Activated T-helper 17 cell treated with anti-CD3 and anti-CD28 coated beads, Interleukin-2, amount 50 U/mL, for 72 hours (primary cell): ENCODE data around the gene QRFP. TPM values are rescaled to one million over a fixed set of nuclear protein-coding genes. Genes with fewer than 3 reads are reported as not detected.

Experiments used
- ATAC-seq: fragments of 150-1000 bp; cut with Tn5 transposase; replicated peaks from 2 replicates; pipeline ENCODE4 v1.10.0; 2021; ENCODE audit warnings: mild to moderate bottlenecking, moderate library complexity
- H3K27ac Mint-ChIP-seq: one replicate; pipeline ENCODE4 v1.8.0; 2022; ENCODE audit warnings: mixed read lengths
- H3K27me3 Mint-ChIP-seq: one replicate; pipeline ENCODE4 v1.8.0; 2022; ENCODE audit warnings: mixed read lengths
- H3K36me3 Mint-ChIP-seq: one replicate; pipeline ENCODE4 v1.8.0; 2022; ENCODE audit warnings: low read depth, mild to moderate bottlenecking, mixed read lengths
- H3K4me1 Mint-ChIP-seq: one replicate; pipeline ENCODE4 v1.8.0; 2022; ENCODE audit warnings: mixed read lengths
- H3K4me3 Mint-ChIP-seq: one replicate; pipeline ENCODE4 v1.8.0; 2022; ENCODE audit warnings: mild to moderate bottlenecking, mixed read lengths
- H3K9me3 Mint-ChIP-seq: one replicate; pipeline ENCODE4 v1.8.0; 2022; ENCODE audit warnings: mixed read lengths
- total RNA-seq, 2 donors: library from RNA; stranded (reverse); gene quantifications; one replicate each; pipeline ENCODE4 v1.2.3, GENCODE V29; 2022

The QRFP gene
- total RNA-seq, 2 donors from 2014 or later = not detected

DNA sequence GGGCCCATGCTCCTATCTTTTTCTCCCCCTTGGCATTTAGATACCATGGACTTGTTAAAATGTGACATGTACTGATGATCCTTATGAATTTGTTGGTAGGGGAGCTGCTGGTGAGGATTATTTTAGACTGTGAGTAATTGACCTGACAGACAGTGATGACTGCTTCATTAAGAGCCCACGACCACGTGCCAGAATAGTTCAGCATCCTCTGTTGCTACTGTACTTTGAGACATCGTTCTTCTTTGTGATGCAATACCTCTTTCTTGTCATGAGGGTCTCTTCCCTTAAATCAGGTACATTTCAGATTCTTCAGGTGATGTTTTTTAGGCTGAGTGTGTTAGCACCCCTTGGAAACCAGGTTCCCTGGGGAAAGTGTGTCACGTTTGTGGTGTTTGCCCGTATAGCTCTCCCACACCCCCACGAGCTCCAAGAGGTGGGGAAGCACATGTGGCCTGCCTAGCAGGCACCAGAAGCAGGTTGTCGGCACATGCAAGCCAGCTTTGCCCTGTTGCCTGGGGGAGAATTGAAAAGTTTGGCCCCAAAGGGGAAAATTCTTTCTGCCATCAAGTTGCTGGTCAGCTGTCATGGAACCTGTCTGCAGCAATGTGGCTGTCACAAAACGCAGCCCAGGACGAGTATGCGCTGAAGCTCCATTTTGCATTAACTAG is 25.1 kb downstream of the QRFP start:
- Mint-ChIP-seq H3K9me3 (no peaks in the 10 kb centered on the region), H3K27me3 (no peaks in the 10 kb centered on the region), H3K4me1 (no peaks in the 10 kb centered on the region), H3K4me3 (no peak overlapping the region), H3K27ac (no peak overlapping the region), H3K36me3 (peaks cover 51% of the 10 kb centered on the region)
- no peak for ATAC-seq

DNA sequence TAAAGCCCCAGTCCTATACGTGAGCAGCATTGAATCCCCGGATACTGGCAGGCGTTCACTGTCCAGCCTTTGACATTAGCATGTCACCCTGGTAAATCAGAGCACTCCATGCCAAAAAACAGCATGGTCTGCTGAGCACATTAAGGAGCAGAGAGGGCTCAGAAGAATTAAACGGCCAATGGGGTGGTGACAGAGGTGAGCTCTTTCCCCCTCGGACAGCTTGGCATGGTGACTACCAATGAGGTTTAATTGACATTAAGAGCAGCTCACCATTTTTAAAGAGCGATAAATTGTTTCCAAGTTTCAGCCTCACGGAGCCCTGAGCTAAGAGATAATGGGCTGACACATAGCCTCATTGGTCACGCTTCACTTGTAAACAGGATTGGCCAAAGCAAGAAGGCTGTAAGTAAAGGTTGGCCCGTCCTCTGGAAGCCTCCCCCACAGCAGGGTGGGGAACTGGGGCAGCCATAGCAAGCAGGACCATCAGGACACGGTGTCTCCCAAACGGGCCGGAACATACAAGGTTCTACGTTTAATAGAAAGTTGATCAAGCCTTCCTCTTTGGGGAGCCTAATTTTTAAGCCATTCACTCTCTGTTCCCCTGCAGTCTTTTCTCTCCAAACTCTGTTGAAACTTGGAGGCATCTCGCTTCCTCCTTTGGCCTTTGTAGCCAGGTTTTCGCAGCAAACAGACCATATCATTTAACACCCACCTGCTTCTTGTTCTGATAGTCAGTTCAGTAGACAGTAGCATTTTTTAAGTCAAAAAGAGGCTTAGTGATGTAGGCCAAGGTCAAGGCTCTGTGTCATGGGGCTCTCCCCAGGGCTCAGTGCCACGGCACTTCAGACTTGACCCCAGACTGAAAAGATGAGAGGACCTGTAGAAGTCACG is 25.9 kb downstream of the QRFP start:
- no peaks in the 10 kb centered on the region for H3K27me3 Mint-ChIP-seq
- no peak for ATAC-seq
- no peak overlapping the region for H3K4me3 Mint-ChIP-seq
- H3K27ac Mint-ChIP-seq = no peak overlapping the region
- H3K9me3 Mint-ChIP-seq = no peaks in the 10 kb centered on the region
- no peaks in the 10 kb centered on the region for H3K4me1 Mint-ChIP-seq
- peaks cover 46% of the 10 kb centered on the region for H3K36me3 Mint-ChIP-seq

DNA sequence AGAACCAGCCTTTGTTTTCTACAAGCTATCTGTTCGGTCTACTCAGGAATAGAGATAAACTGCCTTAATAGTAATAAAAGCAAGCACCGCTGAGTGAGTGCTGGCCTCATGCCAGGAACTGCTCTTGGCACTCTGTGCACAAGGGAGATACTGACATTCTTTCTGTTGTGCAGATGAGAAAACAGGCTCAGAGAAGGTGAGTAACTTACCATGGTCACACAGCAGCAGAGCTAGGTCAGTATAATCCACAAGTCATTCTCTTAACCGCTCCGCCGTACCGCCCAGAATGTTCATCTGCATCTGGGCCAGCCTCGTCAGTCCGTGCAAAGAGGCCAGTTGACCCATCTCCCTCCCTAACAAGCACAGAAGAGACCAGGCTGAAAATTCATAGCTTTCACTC is 27.4 kb downstream of the QRFP start:
- Mint-ChIP-seq H3K27ac (no peak overlapping the region), H3K36me3 (peaks cover 31% of the 10 kb centered on the region), H3K27me3 (no peaks in the 10 kb centered on the region), H3K4me3 (no peak overlapping the region), H3K9me3 (no peaks in the 10 kb centered on the region), H3K4me1 (no peaks in the 10 kb centered on the region)
- no peak for ATAC-seq

DNA sequence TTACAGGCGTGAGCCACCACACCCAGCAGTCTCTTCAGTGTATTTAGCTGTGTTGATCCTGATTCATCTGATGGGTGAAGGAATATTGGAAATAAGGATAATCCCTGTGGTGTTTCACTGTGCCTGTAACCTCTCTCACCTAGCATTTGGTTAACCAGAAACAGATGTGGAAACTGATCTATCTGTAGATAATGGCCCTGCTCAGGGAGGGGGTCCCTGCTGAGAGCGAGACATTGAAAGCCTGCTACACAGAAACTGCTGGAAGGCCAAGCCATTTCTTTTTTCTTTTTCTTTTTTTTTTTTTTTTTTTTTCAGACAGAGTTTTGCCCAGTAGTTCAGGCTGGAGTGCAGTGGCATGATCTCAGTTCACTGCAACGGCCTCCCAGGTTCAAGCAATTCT is 28.4 kb downstream of the QRFP start:
- Mint-ChIP-seq H3K36me3 (peaks cover 21% of the 10 kb centered on the region), H3K4me3 (no peak overlapping the region), H3K27ac (no peak overlapping the region), H3K9me3 (no peaks in the 10 kb centered on the region), H3K4me1 (no peaks in the 10 kb centered on the region), H3K27me3 (no peaks in the 10 kb centered on the region)
- no peak for ATAC-seq

DNA sequence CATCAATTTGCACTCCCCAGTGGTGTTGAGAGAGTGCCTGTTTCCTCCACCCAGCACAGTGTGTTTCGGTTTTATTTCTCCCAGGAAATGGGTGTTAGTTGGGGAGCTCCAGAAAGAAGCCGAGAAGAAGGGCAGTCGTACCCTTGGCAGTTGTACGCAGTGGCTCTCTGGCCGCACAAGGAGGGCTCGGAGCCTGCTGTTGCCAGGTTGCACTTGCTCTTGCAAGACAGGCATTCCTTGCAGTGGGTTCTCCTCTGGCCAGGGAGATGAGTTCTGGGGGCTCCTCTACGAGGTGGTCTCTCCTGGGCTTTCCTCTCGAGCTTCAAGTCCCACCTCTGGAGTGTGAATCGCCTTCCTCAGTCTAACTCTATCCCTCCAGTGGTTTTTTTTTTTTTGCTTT is 29.1 kb downstream of the QRFP start:
- no peaks in the 10 kb centered on the region for H3K27me3 Mint-ChIP-seq
- no peak for ATAC-seq
- no peak overlapping the region for H3K4me3 Mint-ChIP-seq
- peaks cover 14% of the 10 kb centered on the region for H3K36me3 Mint-ChIP-seq
- no peaks in the 10 kb centered on the region for H3K9me3 Mint-ChIP-seq
- H3K4me1 Mint-ChIP-seq = no peaks in the 10 kb centered on the region
- no peak overlapping the region for H3K27ac Mint-ChIP-seq

DNA sequence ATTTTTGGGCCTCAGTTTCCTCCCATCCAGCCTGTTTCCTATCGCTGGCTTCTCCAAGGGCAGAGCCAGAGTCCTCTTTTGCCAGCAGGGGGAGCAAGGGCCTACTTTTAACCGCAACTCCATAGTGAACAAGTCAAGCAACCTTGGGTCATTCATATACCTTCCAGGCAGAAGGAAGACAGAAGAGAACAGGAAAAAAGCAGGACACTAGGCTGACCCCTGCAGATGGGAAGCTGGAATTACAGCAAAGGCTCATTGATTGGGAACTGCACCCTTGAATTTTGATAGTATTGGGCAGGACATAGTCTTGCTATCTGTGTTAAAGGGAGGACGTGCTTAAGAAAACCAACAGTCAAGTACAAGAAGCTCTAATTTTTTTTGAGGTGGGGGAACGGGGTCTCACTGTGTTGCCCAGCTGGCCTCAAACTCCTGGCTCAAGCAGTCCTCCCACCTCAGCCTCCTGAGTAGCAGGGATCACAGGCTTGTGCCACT is 30.1 kb downstream of the QRFP start:
- Mint-ChIP-seq H3K27me3 (no peaks in the 10 kb centered on the region), H3K36me3 (peaks cover 5% of the 10 kb centered on the region), H3K27ac (no peak overlapping the region), H3K9me3 (no peaks in the 10 kb centered on the region), H3K4me1 (no peaks in the 10 kb centered on the region), H3K4me3 (no peak overlapping the region)
- peak; percentile 74 for ATAC-seq

DNA sequence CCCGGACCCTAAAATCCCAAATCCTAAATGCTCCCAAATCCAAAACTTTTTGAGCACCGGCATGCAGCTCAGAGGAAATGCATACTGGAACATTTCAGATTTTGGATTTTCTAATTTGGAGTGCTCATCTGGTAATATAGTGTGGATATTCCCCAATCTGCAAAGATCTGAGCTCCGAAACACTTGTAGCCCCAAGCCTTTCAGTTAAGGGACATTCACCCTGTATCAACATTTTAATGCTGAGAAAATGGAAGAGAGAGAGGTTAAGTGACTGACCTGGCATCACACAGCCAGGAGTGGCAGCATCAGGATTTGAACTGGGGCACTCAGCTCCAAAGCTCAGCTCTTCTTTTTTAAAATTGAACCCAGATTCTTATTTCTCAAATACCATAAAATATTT is 30.7 kb downstream of the QRFP start:
- H3K4me3 Mint-ChIP-seq = no peak overlapping the region
- H3K9me3 Mint-ChIP-seq = no peaks in the 10 kb centered on the region
- no peak overlapping the region for H3K27ac Mint-ChIP-seq
- H3K27me3 Mint-ChIP-seq = no peaks in the 10 kb centered on the region
- no peaks in the 10 kb centered on the region for H3K4me1 Mint-ChIP-seq
- H3K36me3 Mint-ChIP-seq = no peaks in the 10 kb centered on the region
- ATAC-seq = no peak

DNA sequence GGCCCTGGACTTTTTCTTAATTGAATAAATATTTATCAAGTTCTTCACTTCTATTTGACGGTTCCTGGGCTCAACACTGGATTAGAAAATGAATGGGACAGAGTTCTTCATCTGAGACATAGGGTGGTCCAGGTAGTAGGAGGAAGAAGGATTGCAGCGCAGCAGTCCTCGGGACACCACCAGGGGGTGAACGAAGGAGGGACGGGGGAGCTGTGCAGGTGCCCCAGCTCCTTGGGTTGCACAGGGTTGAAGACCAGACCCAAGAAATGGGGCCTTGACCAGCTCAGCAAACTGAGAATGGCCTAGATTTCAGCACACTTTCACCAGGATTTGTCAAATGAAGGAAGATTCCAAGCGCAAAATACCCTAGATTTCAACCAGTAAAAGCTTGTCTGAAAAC is 32.1 kb downstream of the QRFP start:
- no peaks in the 10 kb centered on the region for H3K4me1 Mint-ChIP-seq
- no peak for ATAC-seq
- no peak overlapping the region for H3K27ac Mint-ChIP-seq
- H3K4me3 Mint-ChIP-seq = no peak overlapping the region
- H3K9me3 Mint-ChIP-seq = no peaks in the 10 kb centered on the region
- H3K36me3 Mint-ChIP-seq = no peaks in the 10 kb centered on the region
- no peaks in the 10 kb centered on the region for H3K27me3 Mint-ChIP-seq

DNA sequence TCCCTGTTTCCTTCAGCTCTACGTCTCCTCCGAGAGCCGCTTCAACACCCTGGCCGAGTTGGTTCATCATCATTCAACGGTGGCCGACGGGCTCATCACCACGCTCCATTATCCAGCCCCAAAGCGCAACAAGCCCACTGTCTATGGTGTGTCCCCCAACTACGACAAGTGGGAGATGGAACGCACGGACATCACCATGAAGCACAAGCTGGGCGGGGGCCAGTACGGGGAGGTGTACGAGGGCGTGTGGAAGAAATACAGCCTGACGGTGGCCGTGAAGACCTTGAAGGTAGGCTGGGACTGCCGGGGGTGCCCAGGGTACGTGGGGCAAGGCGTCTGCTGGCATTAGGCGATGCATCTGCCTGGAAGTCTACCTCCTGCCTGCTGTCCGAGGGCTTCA is 33.9 kb downstream of the QRFP start:
- no peak overlapping the region for H3K27ac Mint-ChIP-seq

DNA sequence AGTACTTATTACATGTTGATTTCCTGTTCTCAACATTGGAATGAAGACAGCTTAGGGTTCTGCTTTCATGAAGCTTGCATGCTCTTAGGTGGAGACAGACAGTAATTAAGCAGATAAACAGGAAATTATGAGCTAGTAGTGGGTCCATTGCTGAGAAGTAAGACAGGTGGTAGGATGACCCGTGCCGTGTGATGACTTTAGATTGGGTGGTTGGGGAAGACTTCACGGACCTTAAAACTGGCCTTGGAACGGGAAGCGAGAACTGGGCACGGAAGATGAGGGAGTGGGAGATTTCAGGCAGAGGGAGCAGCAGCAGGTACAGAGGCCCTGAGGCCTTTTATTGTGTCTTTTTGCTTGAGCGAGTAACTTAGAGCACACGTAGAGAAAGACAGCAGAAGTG is 34.4 kb downstream of the QRFP start:
- H3K9me3 Mint-ChIP-seq = no peaks in the 10 kb centered on the region
- H3K27ac Mint-ChIP-seq = no peak overlapping the region
- H3K4me3 Mint-ChIP-seq = no peak overlapping the region

More for the DNA sequence above, 33.9 kb downstream of the QRFP start:
- H3K4me3 Mint-ChIP-seq = no peak overlapping the region
- ATAC-seq = no peak
- peaks cover under 1% of the 10 kb centered on the region for H3K36me3 Mint-ChIP-seq
- H3K4me1 Mint-ChIP-seq = no peaks in the 10 kb centered on the region
- H3K27me3 Mint-ChIP-seq = no peaks in the 10 kb centered on the region
- no peaks in the 10 kb centered on the region for H3K9me3 Mint-ChIP-seq

DNA sequence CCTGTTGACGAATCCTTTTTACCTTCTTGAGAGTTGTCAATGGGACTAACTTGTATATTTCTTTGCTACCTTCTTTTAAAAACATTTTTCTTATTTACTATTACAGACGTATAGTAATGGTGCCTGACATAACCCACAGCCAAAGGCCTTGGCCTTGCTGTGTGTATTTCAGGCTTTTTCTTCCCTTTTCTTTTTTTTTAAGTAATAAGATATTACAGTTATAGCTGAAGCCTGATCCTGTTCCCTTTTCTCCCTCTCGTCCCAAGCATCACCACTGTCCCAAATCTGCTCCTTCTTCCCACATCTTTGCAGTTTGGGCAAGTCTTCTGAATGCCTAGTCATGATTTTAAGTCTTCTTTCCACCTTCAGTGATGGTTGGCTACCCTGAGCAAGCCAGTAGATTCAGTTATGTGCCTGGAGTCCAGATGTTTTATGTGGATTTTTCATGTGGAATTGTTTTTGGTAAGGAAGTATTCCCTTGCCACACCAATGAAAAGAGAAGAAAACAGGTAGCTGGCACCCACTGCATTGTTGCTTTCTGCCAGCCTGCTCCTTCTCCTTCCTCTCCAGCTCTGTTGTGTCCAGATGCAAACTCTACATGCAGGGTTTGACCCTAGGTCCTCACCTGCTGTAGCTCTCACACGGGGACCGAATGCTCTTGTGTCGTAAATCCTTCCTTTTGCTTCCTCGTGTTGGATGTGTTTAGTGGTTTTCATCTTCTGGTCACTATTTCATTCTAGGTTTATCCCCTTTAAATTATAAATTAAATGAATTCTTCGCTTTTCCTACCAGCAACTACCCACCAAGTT is 35.0 kb downstream of the QRFP start:
- Mint-ChIP-seq H3K4me1 (no peaks in the 10 kb centered on the region), H3K27me3 (no peaks in the 10 kb centered on the region), H3K9me3 (no peaks in the 10 kb centered on the region), H3K4me3 (no peak overlapping the region), H3K36me3 (peaks cover 12% of the 10 kb centered on the region), H3K27ac (peak overlapping the region; percentile 13)
- ATAC-seq = no peak

More for the DNA sequence above, 34.4 kb downstream of the QRFP start:
- ATAC-seq = no peak
- H3K36me3 Mint-ChIP-seq = peaks cover 6% of the 10 kb centered on the region
- H3K4me1 Mint-ChIP-seq = no peaks in the 10 kb centered on the region
- H3K27me3 Mint-ChIP-seq = no peaks in the 10 kb centered on the region

DNA sequence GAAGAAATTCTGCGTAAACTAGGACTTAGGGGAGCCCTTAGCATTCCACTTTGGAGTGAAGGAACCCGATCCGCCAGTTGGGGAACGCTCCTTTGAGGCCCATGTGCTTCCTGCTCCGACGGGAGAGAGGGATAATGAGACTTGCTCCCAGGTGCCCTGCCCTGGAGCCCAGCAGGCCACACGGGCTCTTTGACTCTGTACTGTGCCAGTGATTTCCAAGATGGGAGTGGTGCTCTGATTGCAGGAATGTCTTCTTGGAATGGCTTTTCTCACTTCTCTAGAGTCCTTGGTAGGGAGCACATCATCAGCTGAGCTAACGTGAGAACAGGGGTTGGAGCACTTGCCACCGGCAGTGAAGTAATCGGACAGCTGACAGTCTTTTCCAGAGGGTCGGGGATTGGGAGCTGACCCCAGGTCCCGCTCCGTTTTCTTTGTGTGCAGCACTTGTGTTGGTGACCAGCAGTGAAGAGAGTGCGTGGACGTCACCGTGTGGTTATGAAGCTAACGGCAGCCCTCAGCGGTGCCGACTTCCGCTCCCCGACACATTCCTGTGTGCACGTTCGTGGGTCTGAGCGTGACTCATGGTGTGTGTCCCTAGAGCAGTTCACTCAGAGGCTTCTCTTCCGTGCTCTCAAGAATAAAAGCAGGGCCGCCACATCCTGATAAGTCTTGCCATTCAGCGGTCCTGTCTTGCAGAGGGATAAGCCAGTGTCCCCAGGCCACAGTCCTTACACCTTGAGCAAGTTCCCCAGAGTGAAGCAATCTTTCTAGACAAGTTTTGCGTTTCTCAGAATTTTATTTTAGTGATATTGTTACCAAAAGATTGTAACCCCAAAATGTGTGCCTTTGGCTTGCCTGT is 35.9 kb downstream of the QRFP start:
- no peaks in the 10 kb centered on the region for H3K9me3 Mint-ChIP-seq
- peak; percentile 43 for ATAC-seq

DNA sequence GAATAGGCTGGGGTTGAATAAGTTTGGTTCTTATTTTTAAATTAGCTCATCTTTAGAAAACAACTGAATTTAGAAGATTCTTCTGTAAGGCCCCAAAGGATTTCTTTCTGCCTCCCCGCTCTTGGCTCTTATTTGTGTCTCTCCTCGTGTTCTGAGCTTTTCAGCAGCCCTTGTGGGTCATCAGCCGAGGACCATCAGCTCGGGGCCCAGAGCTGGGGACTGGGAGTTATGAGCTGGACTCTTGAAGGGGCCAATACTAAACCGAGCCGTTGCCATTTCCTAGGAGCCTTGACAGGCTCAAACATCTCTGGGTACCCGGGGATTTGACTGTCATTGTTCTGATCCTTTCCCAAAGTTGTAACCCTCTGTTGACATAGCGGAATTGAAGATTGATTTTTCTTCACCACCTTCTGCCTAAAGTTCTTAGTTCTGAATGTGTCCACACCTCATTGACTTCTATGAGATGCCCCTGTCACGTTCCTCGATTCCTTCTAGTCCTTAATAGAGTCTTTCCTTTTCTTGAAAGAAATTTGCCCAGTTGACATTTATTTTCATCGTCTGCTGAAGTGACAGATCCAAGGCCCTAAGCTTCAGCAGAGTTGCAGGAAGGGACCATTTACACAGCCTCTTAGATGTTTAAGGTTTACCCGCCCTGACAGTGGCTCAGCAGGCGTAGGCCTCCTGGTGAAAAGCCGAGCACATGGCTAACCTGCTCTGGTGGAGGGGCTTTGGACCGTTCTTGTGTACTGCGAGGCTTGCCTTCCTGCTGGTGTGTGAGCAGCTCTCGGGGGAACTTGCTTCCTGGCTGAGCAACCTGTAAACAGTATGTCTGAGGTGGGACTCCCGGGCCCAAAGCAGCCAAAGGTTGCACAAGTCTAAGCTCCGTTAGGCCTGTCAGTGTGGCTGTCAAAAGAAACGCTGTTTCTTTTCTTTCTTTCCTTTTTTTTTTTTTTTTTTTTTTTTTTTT is 37.6 kb downstream of the QRFP start:
- Mint-ChIP-seq H3K27ac (no peak overlapping the region), H3K27me3 (no peaks in the 10 kb centered on the region), H3K4me3 (no peak overlapping the region), H3K9me3 (no peaks in the 10 kb centered on the region), H3K4me1 (no peaks in the 10 kb centered on the region), H3K36me3 (peaks cover 37% of the 10 kb centered on the region)
- no peak for ATAC-seq

More for the DNA sequence above, 35.9 kb downstream of the QRFP start:
- Mint-ChIP-seq H3K36me3 (peaks cover 21% of the 10 kb centered on the region), H3K27me3 (no peaks in the 10 kb centered on the region), H3K4me3 (no peak overlapping the region), H3K27ac (peak overlapping the region; percentile 13), H3K4me1 (no peaks in the 10 kb centered on the region)
